Liver (tissue), 9 donors: ENCODE results near the gene LPP. TPM values are rescaled to one million over a fixed set of nuclear protein-coding genes. Genes with fewer than 3 reads are reported as not detected.

Experiments used
- DNase-seq: peaks from one replicate; pipeline ENCODE4 v3.0.0-alpha.2; 2017; ENCODE audit warnings: low spot score
- H3K27ac ChIP-seq, 2 donors: one replicate each; pipeline ENCODE4 v1.7.0; 2013; ENCODE audit warnings: inconsistent platforms in 2 of 2, low read length in 2 of 2, control low read depth in 1 of 2, low read depth in 1 of 2, mild to moderate bottlenecking in 1 of 2
- H3K27me3 ChIP-seq, 4 donors: one replicate each; pipeline versions ENCODE4 v1.6.1 to v1.7.0; 2013; ENCODE audit warnings: low read length in 3 of 4, inconsistent platforms in 1 of 4, mild to moderate bottlenecking in 1 of 4, moderate library complexity in 1 of 4; ENCODE audit not compliant: control insufficient read depth in 4 of 4, insufficient read depth in 4 of 4
- H3K36me3 ChIP-seq, 4 donors: one replicate each; pipeline versions ENCODE4 v1.6.1 to v1.7.0; 2013; ENCODE audit warnings: low read length in 3 of 4, mild to moderate bottlenecking in 3 of 4, low read depth in 1 of 4, moderate library complexity in 1 of 4; ENCODE audit not compliant: control insufficient read depth in 4 of 4, insufficient read depth in 3 of 4
- H3K4me1 ChIP-seq, 4 donors: one replicate each; pipeline versions ENCODE4 v1.6.1 to v1.7.0; 2013; ENCODE audit warnings: low read length in 3 of 4, mild to moderate bottlenecking in 3 of 4, moderate library complexity in 1 of 4; ENCODE audit not compliant: control insufficient read depth in 4 of 4, insufficient read depth in 4 of 4
- H3K4me3 ChIP-seq, 3 donors: one replicate each; pipeline versions ENCODE4 v1.6.1 to v1.7.0; 2013; ENCODE audit warnings: low read length in 3 of 3, control low read depth in 1 of 3, low read depth in 1 of 3, mild to moderate bottlenecking in 1 of 3
- H3K9ac ChIP-seq, 2 donors: one replicate each; pipeline ENCODE4 v1.7.0; 2013; ENCODE audit warnings: low read length in 2 of 2, mild to moderate bottlenecking in 2 of 2, moderate library complexity in 2 of 2, control low read depth in 1 of 2, low read depth in 1 of 2
- H3K9me3 ChIP-seq, 4 donors: one replicate each; pipeline versions ENCODE4 v1.6.1 to v1.7.0; 2013; ENCODE audit warnings: low read length in 3 of 4; ENCODE audit not compliant: control insufficient read depth in 4 of 4
- EGR1 ChIP-seq, 2 donors: IDR thresholded peaks; 2 replicates each; pipeline ENCODE4 v1.6.1; 2016 to 2018; ENCODE audit warnings: antibody characterized with exemption in 2 of 2, low read depth in 2 of 2
- FOXA1 ChIP-seq: IDR thresholded peaks from 2 replicates; pipeline ENCODE4 v1.6.1; 2016; ENCODE audit warnings: antibody characterized with exemption
- FOXA2 ChIP-seq: IDR thresholded peaks from 2 replicates; pipeline ENCODE4 v1.6.1; 2016; ENCODE audit warnings: antibody characterized with exemption
- GABPA ChIP-seq, 2 donors: IDR thresholded peaks in 1 of 2; conservative IDR thresholded peaks in 1 of 2; 2 replicates each; pipeline ENCODE4 v1.6.1; 2016; ENCODE audit warnings: antibody characterized with exemption in 2 of 2, mild to moderate bottlenecking in 1 of 2, moderate library complexity in 1 of 2
- HNF4A ChIP-seq, 2 donors: conservative IDR thresholded peaks; 2 replicates each; pipeline ENCODE4 v1.6.1; 2016; ENCODE audit warnings: antibody characterized with exemption in 2 of 2, mild to moderate bottlenecking in 2 of 2
- JUND ChIP-seq, 2 donors: IDR thresholded peaks; 2 replicates each; pipeline ENCODE4 v1.6.1; 2016; ENCODE audit warnings: antibody characterized with exemption in 2 of 2
- NR2F2 ChIP-seq: IDR thresholded peaks from 2 replicates; pipeline ENCODE4 v1.6.1; 2016; ENCODE audit warnings: antibody characterized with exemption
- RAD21 ChIP-seq, 2 donors: IDR thresholded peaks; 2 replicates each; pipeline ENCODE4 v1.6.1; 2016; ENCODE audit warnings: antibody characterized with exemption in 2 of 2, mild to moderate bottlenecking in 2 of 2
- RXRA ChIP-seq, 2 donors: IDR thresholded peaks; 2 replicates each; pipeline ENCODE4 v1.6.1; 2017 to 2018; ENCODE audit warnings: antibody characterized with exemption in 2 of 2, mild to moderate bottlenecking in 1 of 2
- SP1 ChIP-seq: IDR thresholded peaks from 2 replicates; pipeline ENCODE4 v1.6.1; 2018; ENCODE audit warnings: antibody characterized with exemption, mild to moderate bottlenecking
- TAF1 ChIP-seq: conservative IDR thresholded peaks from 2 replicates; pipeline ENCODE4 v1.6.1; 2016; ENCODE audit warnings: antibody characterized with exemption, mild to moderate bottlenecking
- YY1 ChIP-seq: IDR thresholded peaks from 2 replicates; pipeline ENCODE4 v1.6.1; 2016; ENCODE audit warnings: antibody characterized with exemption, mild to moderate bottlenecking
- WGBS: extraction: QIAGEN DNeasy Blood & Tissue Kit; methylation state at CpG from one replicate; pipeline ENCODE4 v1.1.7; 2013; 5-methylcytosine and 5-hydroxymethylcytosine counted together
- polyA plus RNA-seq, 2 donors: library from polyadenylated mRNA; stranded (reverse) in 1 of 2; unstranded in 1 of 2; fragments of 200-250 nt in 1 of 2; fragments of >200 nt in 1 of 2; fragmentation: Nextera tagmentation in 1 of 2; extraction: Ambion mirVana in 1 of 2; gene quantifications; one replicate each; pipeline versions ENCODE4 v1.2.1 to v1.2.3, GENCODE V29; 2013 to 2015
- total RNA-seq, 2 donors: library from RNA; depleted of rRNA; stranded (reverse); fragments of >200 nt; gene quantifications; one replicate each; pipeline ENCODE4 v1.2.3, GENCODE V29; 2014
- TF ChIP-seq, protein P1 (sequence below): IDR thresholded peaks from 2 replicates; pipeline ENCODE4 v1.6.1; 2016; ENCODE audit warnings: antibody characterized with exemption
- TF ChIP-seq, protein P2 (sequence below): IDR thresholded peaks from 2 replicates; pipeline ENCODE4 v1.6.1; 2016; ENCODE audit warnings: antibody characterized with exemption
- TF ChIP-seq, protein P3 (sequence below): IDR thresholded peaks from 2 replicates; pipeline ENCODE4 v1.6.1; 2016; ENCODE audit warnings: antibody characterized with exemption
- TF ChIP-seq, protein P4 (sequence below): fragments of 150-350 bp; IDR thresholded peaks from 2 replicates; pipeline ENCODE4 v1.5.1; 2017; ENCODE audit warnings: improper control_type of control experiment, low read depth, low read length; ENCODE audit not compliant: missing input control
- donor health status: healthy.
- donor health status: healthy.
- donor health status: healthy.
- donor health status: healthy.
- donor health status: healthy.

The LPP gene
- total and polyA plus RNA-seq, 4 donors = 3.3 to 53.7 (median 28.2) TPM

DNA sequence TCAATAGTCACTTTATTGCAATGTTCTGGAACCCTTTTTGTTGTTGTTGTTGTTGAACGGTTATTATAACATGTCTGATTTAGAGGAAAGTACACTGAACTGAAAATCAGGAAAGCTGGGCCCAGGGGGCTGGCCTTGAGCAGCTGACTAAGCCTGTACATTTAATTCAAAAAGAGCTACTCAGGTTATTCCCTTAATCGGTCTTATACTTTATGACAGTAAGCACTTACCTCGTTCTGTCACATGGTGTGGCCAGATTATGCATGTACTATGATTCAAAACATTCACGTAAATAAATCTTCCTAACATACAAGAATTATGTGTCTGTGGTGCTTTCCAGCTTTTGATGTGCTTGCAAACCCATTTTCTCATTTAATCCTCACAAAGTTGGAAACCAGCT, 635.3 kb downstream of the LPP start:
- Histone ChIP-seq H3K4me1 (peaks cover 6 to 26% (median 19%) of the 10 kb centered on the region in 4 donors), H3K27me3 (no peaks in the 10 kb centered on the region), H3K9ac (no peak overlapping the region), H3K9me3 (no peaks in the 10 kb centered on the region), H3K4me3 (no peak overlapping the region), H3K27ac (no peak overlapping the region), H3K36me3 (no peaks in the 10 kb centered on the region)
- TF ChIP-seq SP1 (no peak), GABPA (IDR thresholded peaks at IDR 0.05 in 1 of 2, conservative IDR thresholded peaks at IDR 0.05 in 1 of 2) (no peak), FOXA2 (no peak), JUND (IDR thresholded peaks at IDR 0.05) (no peak), YY1 (no peak), TAF1 (no peak), RAD21 (IDR thresholded peaks at IDR 0.05) (no peak), EGR1 (IDR thresholded peaks at IDR 0.05; ENCODE audit: low read depth in 2 of 2) (no peak)
- DNase-seq = no peak
- WGBS = 89% methylated on average over 4 of the region's 4 CpGs

DNA sequence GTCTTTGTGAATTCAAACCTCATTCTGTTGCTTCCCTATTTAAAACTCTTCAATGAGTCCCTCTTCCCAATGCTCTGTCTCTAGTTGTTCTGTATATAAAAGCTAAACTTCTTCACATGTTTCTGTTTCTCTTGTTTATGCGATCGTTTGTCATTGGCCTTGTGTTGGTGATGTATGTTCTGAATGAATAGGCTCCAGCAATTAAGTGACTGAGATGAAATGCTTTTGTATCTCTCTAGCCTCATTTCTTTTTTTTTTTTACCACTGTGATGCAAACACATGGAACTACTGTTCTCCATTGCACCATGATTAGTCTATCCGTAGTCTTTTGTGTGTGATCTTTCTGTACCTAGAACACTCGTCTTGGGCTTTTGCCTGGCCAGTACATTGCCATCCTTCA, 637.4 kb downstream of the LPP start:
- Histone ChIP-seq H3K9ac (no peak overlapping the region), H3K4me1 (peaks cover 3 to 19% (median 13%) of the 10 kb centered on the region in 4 donors), H3K27me3 (no peaks in the 10 kb centered on the region), H3K36me3 (no peaks in the 10 kb centered on the region), H3K4me3 (no peak overlapping the region), H3K27ac (no peak overlapping the region), H3K9me3 (no peaks in the 10 kb centered on the region)
- no peak for DNase-seq
- TF ChIP-seq HNF4A (conservative IDR thresholded peaks at IDR 0.05) (no peak), NR2F2 (no peak), TAF1 (no peak), RXRA (IDR thresholded peaks at IDR 0.05) (no peak), FOXA1 (no peak)
- TF ChIP-seq, protein P1, sequence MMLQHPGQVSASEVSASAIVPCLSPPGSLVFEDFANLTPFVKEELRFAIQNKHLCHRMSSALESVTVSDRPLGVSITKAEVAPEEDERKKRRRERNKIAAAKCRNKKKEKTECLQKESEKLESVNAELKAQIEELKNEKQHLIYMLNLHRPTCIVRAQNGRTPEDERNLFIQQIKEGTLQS = no peak
- TF ChIP-seq, protein P2, sequence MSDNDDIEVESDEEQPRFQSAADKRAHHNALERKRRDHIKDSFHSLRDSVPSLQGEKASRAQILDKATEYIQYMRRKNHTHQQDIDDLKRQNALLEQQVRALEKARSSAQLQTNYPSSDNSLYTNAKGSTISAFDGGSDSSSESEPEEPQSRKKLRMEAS = no peak
- TF ChIP-seq, protein P3, sequence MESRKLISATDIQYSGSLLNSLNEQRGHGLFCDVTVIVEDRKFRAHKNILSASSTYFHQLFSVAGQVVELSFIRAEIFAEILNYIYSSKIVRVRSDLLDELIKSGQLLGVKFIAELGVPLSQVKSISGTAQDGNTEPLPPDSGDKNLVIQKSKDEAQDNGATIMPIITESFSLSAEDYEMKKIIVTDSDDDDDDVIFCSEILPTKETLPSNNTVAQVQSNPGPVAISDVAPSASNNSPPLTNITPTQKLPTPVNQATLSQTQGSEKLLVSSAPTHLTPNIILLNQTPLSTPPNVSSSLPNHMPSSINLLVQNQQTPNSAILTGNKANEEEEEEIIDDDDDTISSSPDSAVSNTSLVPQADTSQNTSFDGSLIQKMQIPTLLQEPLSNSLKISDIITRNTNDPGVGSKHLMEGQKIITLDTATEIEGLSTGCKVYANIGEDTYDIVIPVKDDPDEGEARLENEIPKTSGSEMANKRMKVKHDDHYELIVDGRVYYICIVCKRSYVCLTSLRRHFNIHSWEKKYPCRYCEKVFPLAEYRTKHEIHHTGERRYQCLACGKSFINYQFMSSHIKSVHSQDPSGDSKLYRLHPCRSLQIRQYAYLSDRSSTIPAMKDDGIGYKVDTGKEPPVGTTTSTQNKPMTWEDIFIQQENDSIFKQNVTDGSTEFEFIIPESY = no peak
- TF ChIP-seq, protein P4, sequence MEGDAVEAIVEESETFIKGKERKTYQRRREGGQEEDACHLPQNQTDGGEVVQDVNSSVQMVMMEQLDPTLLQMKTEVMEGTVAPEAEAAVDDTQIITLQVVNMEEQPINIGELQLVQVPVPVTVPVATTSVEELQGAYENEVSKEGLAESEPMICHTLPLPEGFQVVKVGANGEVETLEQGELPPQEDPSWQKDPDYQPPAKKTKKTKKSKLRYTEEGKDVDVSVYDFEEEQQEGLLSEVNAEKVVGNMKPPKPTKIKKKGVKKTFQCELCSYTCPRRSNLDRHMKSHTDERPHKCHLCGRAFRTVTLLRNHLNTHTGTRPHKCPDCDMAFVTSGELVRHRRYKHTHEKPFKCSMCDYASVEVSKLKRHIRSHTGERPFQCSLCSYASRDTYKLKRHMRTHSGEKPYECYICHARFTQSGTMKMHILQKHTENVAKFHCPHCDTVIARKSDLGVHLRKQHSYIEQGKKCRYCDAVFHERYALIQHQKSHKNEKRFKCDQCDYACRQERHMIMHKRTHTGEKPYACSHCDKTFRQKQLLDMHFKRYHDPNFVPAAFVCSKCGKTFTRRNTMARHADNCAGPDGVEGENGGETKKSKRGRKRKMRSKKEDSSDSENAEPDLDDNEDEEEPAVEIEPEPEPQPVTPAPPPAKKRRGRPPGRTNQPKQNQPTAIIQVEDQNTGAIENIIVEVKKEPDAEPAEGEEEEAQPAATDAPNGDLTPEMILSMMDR = no peak
- 96% methylated on average over 4 of the region's 4 CpGs for WGBS

DNA sequence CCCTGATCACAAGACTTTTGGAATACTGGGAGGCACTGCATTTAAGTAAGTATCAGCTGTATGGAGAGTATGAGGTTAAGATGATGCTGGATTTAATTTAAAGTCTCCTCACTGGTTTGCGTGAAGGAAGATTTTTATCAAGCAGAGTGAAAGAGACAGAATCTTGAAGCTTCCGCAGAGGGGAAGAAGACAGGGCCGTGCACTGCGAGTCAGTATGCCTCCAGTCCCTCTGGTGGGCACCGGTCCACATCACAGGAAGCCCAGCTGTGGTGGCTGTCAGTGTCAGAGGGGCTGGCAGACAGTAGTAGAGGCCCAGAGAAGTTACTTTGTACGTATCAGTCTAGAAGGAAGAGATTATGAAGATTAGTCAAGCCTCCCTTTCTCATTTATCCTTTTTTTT, 638.8 kb downstream of the LPP start:
- H3K4me3 ChIP-seq = no peak overlapping the region
- 75% methylated on average over 6 of the region's 6 CpGs for WGBS
- no peaks in the 10 kb centered on the region for H3K27me3 ChIP-seq
- no peak overlapping the region for H3K9ac ChIP-seq
- H3K27ac ChIP-seq = no peak overlapping the region
- no peaks in the 10 kb centered on the region for H3K36me3 ChIP-seq
- TF ChIP-seq RAD21 (IDR thresholded peaks at IDR 0.05) = peak in 1 of 2 donors; percentile 55
- TF ChIP-seq, protein P4 = peak; percentile 12
- no peak for TF ChIP-seq SP1
- no peak for DNase-seq
- H3K4me1 ChIP-seq = peaks cover 3 to 12% (median 7%) of the 10 kb centered on the region in 4 donors
- H3K9me3 ChIP-seq = no peaks in the 10 kb centered on the region
